Measurements from ENCODE around the gene RHCG. TPM values are rescaled to one million over a fixed set of nuclear protein-coding genes. Genes with fewer than 3 reads are reported as not detected.

Gene RHCG
- total RNA-seq, 2 donors from 2014 or later = 0.52 TPM; not detected in 1

DNA sequence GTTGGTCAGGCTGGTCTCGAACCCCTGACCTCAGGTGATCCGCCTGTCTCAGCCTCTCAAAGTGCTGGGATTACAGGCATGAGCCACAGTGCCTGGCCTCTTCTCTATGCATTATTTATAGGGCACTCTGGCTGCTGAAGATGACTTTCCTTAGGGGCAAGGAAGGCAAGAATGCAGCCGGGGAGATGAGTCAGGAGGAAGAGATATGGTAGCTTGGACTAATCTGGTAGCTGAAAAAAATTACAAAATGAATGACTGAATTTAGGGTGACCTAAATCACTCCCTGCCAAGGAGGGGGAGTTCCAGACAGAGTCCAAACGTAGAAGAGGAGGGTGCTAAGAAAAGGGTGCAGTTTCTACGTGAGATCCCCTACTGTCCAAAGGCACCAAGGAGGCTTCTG, 14.2 kb downstream of the RHCG start:
- H3K36me3 ChIP-seq (replicated peaks in 1 of 2; ENCODE audit: insufficient read depth in 1 of 2, low read depth in 2 of 2) = no peaks in the 10 kb centered on the region
- H3K27me3 ChIP-seq = no peaks in the 10 kb centered on the region
- H3K9me3 ChIP-seq = no peaks in the 10 kb centered on the region
- ATAC-seq (no peak), DNase-seq (no peak)
- no peak for TF ChIP-seq CTCF (IDR thresholded peaks at IDR 0.05)
- TF ChIP-seq POLR2A (IDR thresholded peaks at IDR 0.05) = no peak
- intact Hi-C loops (cut with DNase I) = no loop called here
- no peak overlapping the region for H3K4me3 ChIP-seq
- H3K27ac ChIP-seq = no peak overlapping the region
- WGBS, 2 donors = 80 to 85% methylated on average over 5 of the region's 5 CpGs
- no peaks in the 10 kb centered on the region for H3K4me1 ChIP-seq

GRCh38 chr15:89480505-89480904, 15.9 kb downstream of the RHCG start:
- Histone ChIP-seq H3K36me3 (replicated peaks in 1 of 2; ENCODE audit: insufficient read depth in 1 of 2, low read depth in 2 of 2) (no peaks in the 10 kb centered on the region), H3K4me3 (no peak overlapping the region), H3K27me3 (no peaks in the 10 kb centered on the region), H3K4me1 (no peaks in the 10 kb centered on the region), H3K27ac (no peak overlapping the region), H3K9me3 (no peaks in the 10 kb centered on the region)
- DNase-seq = no peak
- TF ChIP-seq POLR2A (IDR thresholded peaks at IDR 0.05) = no peak
- TF ChIP-seq CTCF (IDR thresholded peaks at IDR 0.05) = no peak
- WGBS, 2 donors = 89 to 100% methylated on average over 3 of the region's 3 CpGs
- ATAC-seq = no peak
- intact Hi-C loops (cut with DNase I) = no loop called here

DNA sequence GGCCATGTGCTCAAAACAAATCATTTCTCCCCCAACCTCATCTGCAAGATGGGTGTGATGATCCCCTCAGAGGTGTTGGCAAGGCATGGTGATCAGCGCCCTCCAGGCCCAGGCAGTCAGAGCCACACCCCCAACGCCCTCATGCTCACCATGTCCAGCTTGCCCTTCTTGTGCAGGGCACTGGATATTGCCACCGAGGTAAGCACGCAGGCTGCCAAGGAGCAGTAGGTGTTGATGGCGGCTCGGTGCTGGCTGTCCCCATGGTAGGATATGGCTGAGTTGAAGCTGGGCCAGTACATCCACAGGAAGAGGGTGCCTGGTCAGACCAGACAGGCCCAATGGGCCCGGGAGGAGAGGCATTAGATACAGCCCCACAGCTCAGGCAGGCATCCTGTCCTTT, 17.2 kb downstream of the RHCG start:
- intact Hi-C loops (cut with DNase I) = no loop called here
- DNase-seq (no peak), ATAC-seq (no peak)
- Histone ChIP-seq H3K9me3 (no peaks in the 10 kb centered on the region), H3K4me1 (peaks cover 5% of the 10 kb centered on the region), H3K36me3 (replicated peaks in 1 of 2; ENCODE audit: insufficient read depth in 1 of 2, low read depth in 2 of 2) (no peaks in the 10 kb centered on the region), H3K4me3 (no peak overlapping the region), H3K27me3 (no peaks in the 10 kb centered on the region), H3K27ac (no peak overlapping the region)
- 78 to 88% methylated on average over 6 to 7 of the region's 7 CpGs for WGBS, 2 donors
- TF ChIP-seq POLR2A (IDR thresholded peaks at IDR 0.05) (no peak), CTCF (IDR thresholded peaks at IDR 0.05) (no peak)

DNA sequence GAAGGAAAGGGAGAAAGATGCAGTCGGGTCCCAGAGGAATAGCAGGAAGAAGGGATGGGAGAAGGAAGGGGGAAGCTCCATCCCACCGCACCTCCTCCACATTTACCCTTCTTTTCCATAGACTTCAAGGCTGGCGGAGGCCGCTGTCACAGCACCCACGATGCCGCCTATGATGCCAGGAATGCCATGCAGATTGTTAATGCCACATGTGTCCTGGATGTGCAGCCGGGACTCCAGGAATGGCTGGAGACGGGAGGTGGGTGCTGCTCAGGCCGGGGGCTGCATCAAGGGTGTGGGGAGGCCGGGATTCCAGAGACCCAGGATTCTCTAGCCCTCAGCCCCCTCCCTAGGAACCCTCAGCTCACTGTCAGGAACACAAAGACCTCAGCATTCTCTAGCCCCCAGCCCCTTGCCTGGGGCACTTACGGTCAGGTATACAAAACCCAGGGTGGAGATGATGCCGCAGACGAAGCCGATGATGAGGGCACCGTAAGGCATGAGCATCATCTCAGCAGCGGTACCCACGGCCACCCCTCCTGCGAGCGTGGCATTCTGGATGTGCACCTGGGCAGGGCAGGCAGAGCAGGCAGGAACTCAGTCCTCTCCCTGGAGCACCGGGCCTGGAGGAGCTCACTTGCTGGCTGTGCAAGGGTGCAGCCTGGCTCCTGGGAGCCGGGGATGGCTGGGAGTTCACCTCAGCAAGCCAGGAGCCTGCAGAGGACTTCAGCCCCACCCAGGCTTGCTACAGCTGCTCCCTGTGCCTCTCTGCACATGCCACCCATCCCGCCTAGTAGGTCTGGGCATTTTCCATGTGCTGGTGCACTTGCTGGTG, 18.8 kb downstream of the RHCG start:
- intact Hi-C loops (cut with DNase I) = no loop called here
- WGBS, 2 donors = 80 to 82% methylated on average over 16 to 22 of the region's 22 CpGs
- Histone ChIP-seq H3K9me3 (no peaks in the 10 kb centered on the region), H3K36me3 (replicated peaks in 1 of 2; ENCODE audit: insufficient read depth in 1 of 2, low read depth in 2 of 2) (no peaks in the 10 kb centered on the region), H3K27ac (no peak overlapping the region), H3K4me3 (no peak overlapping the region), H3K4me1 (peaks cover 9% of the 10 kb centered on the region), H3K27me3 (no peaks in the 10 kb centered on the region)
- ATAC-seq = no peak
- TF ChIP-seq POLR2A (IDR thresholded peaks at IDR 0.05) (no peak), CTCF (IDR thresholded peaks at IDR 0.05) (no peak)
- DNase-seq = no peak

- ATAC-seq = no peak
- no peaks in the 10 kb centered on the region for H3K9me3 ChIP-seq
- H3K4me3 ChIP-seq = no peak overlapping the region
- WGBS, 2 donors = 52 to 65% methylated on average over 6 of the region's 6 CpGs
- peaks cover 17% of the 10 kb centered on the region for H3K4me1 ChIP-seq
- TF ChIP-seq CTCF (IDR thresholded peaks at IDR 0.05) (no peak), POLR2A (IDR thresholded peaks at IDR 0.05) (no peak)
- no peak overlapping the region for H3K27ac ChIP-seq
- H3K36me3 ChIP-seq (replicated peaks in 1 of 2; ENCODE audit: insufficient read depth in 1 of 2, low read depth in 2 of 2) = no peaks in the 10 kb centered on the region
- no peak for DNase-seq
- intact Hi-C loops (cut with DNase I) = no loop called here
- H3K27me3 ChIP-seq = no peaks in the 10 kb centered on the region
Observed at GRCh38 chr15:89475661-89476060, 20.7 kb downstream of the RHCG start.

Measured in body of pancreas (tissue), 4 donors.